A673 (cell line): ENCODE data around the gene CNIH2. TPM values are rescaled to one million over a fixed set of nuclear protein-coding genes. Genes with fewer than 3 reads are reported as not detected.
"Not testable (repeated sequence)": the region's sequence is repeated elsewhere in the genome, so short reads cannot be mapped to it uniquely, and the experiment has no call there.

Experiments
- BruUV-seq: library from RNA; stranded (reverse); fragments of 400-500 nt; replicated peaks from 2 replicates; lab custom pipeline; 2021; lab: Mats Ljungman, UMichigan
- CTCF ChIA-PET: fragments of 300-600 bp; sonication (Branson Sonifier 250); formaldehyde crosslinking; loops from one replicate; lab custom pipeline; 2022; ENCODE audit warnings: antibody characterized with exemption; lab: Charles Lee
- POLR2A ChIA-PET: fragments of 300-600 bp; sonication (Branson Sonifier 250); formaldehyde crosslinking; loops from one replicate; lab custom pipeline; 2022; ENCODE audit warnings: antibody characterized with exemption; ENCODE audit not compliant: low non-redundant PET; lab: Charles Lee
- DNase-seq: peaks from one replicate; pipeline ENCODE4 v3.0.0-alpha.2; 2015; ENCODE audit warnings: low spot score
- H3K27ac ChIP-seq: fragments of 200-600 bp; sonication (generic); 2 replicates; pipeline ENCODE4 v1.5.1; 2016; ENCODE audit warnings: mixed run types, low read depth, mild to moderate bottlenecking, mixed read lengths, antibody characterized with exemption, low read length; ENCODE audit not compliant: poor library complexity, severe bottlenecking
- H3K27me3 ChIP-seq: fragments of 200-600 bp; sonication (generic); replicated peaks from 2 replicates; pipeline ENCODE4 v1.6.1; 2017; ENCODE audit warnings: mixed run types, low read depth, mild to moderate bottlenecking, mixed read lengths, antibody characterized with exemption, low read length; ENCODE audit not compliant: insufficient read depth, poor library complexity
- H3K36me3 ChIP-seq: fragments of 200-600 bp; sonication (generic); 2 replicates; pipeline ENCODE4 v1.6.1; 2016; ENCODE audit warnings: mixed run types, mild to moderate bottlenecking, mixed read lengths, antibody characterized with exemption, low read length; ENCODE audit not compliant: insufficient read depth, poor library complexity, severe bottlenecking
- H3K4me1 ChIP-seq: fragments of 200-600 bp; sonication (generic); 2 replicates; pipeline ENCODE4 v1.6.1; 2017; ENCODE audit warnings: mixed run types, mild to moderate bottlenecking, mixed read lengths, antibody characterized with exemption, low read length; ENCODE audit not compliant: insufficient read depth, poor library complexity, severe bottlenecking
- H3K4me3 ChIP-seq: fragments of 200-600 bp; sonication (generic); 2 replicates; pipeline ENCODE4 v1.5.1; 2016; ENCODE audit warnings: low read depth, mixed run types, mild to moderate bottlenecking, mixed read lengths, low read length; ENCODE audit not compliant: poor library complexity, severe bottlenecking
- H3K9me3 ChIP-seq: fragments of 200-600 bp; sonication (generic); 2 replicates; pipeline ENCODE4 v1.6.1; 2016; ENCODE audit warnings: mixed run types, low read depth, mild to moderate bottlenecking, mixed read lengths, antibody characterized with exemption, low read length; ENCODE audit not compliant: poor library complexity, severe bottlenecking
- EZH2 ChIP-seq: fragments of 200-600 bp; sonication (generic); IDR thresholded peaks from 2 replicates; pipeline ENCODE4 v1.6.1; 2017; ENCODE audit warnings: borderline replicate concordance, low read depth, mild to moderate bottlenecking, mixed read lengths, antibody characterized with exemption, low read length; ENCODE audit not compliant: poor library complexity, severe bottlenecking
- intact Hi-C: fragments of 100-400 bp; cut with micrococcal nuclease; formaldehyde crosslinking; loops from one replicate; pipeline ENCODE4 v1.10.0; 2022; ENCODE audit not compliant: unreplicated experiment
- total RNA-seq: library from RNA; stranded (reverse); gene quantifications from 2 replicates; pipeline ENCODE4 v1.2.3, GENCODE V29; 2021
- TF ChIP-seq, protein P1 (sequence below): fragments of 300-800, 200-600 bp; sonication (generic); conservative IDR thresholded peaks from 2 replicates; pipeline ENCODE4 v1.5.1; 2017; ENCODE audit warnings: low read depth, mild to moderate bottlenecking, antibody characterized with exemption, low read length, moderate library complexity, mixed read lengths

Gene CNIH2
- total RNA-seq, 1 experiment from 2014 or later = 13.7 TPM

DNA sequence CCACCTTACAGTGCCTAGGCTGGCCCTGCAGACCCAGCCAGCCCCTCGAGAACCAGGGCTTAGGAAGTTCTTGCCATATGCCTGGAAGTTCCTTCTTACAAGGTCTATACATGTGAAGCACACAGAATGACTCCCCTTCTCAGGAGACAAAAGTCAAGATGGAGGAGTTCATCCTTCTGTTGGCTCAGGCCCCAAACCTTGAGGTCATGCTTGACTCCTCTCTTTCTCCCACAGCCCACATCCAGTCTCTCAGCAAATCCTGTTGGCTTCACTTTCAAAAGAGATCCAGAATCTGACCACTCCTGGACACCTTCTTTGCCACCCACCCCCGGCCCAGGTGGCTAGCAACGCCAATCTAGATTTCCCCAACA lies 40.6 kb downstream of the CNIH2 start:
- POLR2A ChIA-PET = interaction anchor here (0.6 kb wide), 1 partner anchor 203 kb away, joined by 7 read pairs; no protein-coding TSS in a partner anchor
- no peak overlapping the region for H3K4me3 ChIP-seq
- intact Hi-C loops = no loop called here
- CTCF ChIA-PET = no interaction called here
- no peak for TF ChIP-seq EZH2
- TF ChIP-seq, protein P1, sequence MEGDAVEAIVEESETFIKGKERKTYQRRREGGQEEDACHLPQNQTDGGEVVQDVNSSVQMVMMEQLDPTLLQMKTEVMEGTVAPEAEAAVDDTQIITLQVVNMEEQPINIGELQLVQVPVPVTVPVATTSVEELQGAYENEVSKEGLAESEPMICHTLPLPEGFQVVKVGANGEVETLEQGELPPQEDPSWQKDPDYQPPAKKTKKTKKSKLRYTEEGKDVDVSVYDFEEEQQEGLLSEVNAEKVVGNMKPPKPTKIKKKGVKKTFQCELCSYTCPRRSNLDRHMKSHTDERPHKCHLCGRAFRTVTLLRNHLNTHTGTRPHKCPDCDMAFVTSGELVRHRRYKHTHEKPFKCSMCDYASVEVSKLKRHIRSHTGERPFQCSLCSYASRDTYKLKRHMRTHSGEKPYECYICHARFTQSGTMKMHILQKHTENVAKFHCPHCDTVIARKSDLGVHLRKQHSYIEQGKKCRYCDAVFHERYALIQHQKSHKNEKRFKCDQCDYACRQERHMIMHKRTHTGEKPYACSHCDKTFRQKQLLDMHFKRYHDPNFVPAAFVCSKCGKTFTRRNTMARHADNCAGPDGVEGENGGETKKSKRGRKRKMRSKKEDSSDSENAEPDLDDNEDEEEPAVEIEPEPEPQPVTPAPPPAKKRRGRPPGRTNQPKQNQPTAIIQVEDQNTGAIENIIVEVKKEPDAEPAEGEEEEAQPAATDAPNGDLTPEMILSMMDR = no peak
- no TSS peak for BruUV-seq
- H3K9me3 ChIP-seq = no peaks in the 10 kb centered on the region
- no peaks in the 10 kb centered on the region for H3K36me3 ChIP-seq
- H3K4me1 ChIP-seq = peaks cover 55% of the 10 kb centered on the region
- H3K27me3 ChIP-seq = no peaks in the 10 kb centered on the region
- DNase-seq = no peak
- peak overlapping the region; percentile 100 for H3K27ac ChIP-seq

- peaks cover 38% of the 10 kb centered on the region for H3K4me1 ChIP-seq
- BruUV-seq, H3K36me3 ChIP-seq, H3K9me3 ChIP-seq, CTCF ChIA-PET, POLR2A ChIA-PET, H3K27ac ChIP-seq, H3K27me3 ChIP-seq, DNase-seq, intact Hi-C loops, H3K4me3 ChIP-seq: not testable (repeated sequence)
These were observed 42.3 kb downstream of the CNIH2 start for GRCh38 chr11:66320289-66320688.

GRCh38 chr11:66320748-66321147 lies 42.8 kb downstream of the CNIH2 start:
- H3K4me3 ChIP-seq, DNase-seq, POLR2A ChIA-PET, intact Hi-C loops, BruUV-seq, H3K27me3 ChIP-seq, H3K9me3 ChIP-seq, H3K36me3 ChIP-seq, CTCF ChIA-PET, H3K27ac ChIP-seq: not testable (repeated sequence)
- H3K4me1 ChIP-seq = peaks cover 33% of the 10 kb centered on the region

GRCh38 chr11:66321606-66322005 lies 43.6 kb downstream of the CNIH2 start:
- ChIA-PET POLR2A (no interaction called here), CTCF (interaction anchor here (1.5 to 2.0 kb wide), 2 partner anchors 9 to 10 kb away, joined by 4 to 12 read pairs; no protein-coding TSS in a partner anchor)
- BruUV-seq = no TSS peak
- H3K9me3 ChIP-seq = no peaks in the 10 kb centered on the region
- no peak overlapping the region for H3K27ac ChIP-seq
- H3K4me3 ChIP-seq = no peak overlapping the region
- no peak for DNase-seq
- peaks cover 28% of the 10 kb centered on the region for H3K4me1 ChIP-seq
- intact Hi-C loops = no loop called here
- no peaks in the 10 kb centered on the region for H3K36me3 ChIP-seq
- no peaks in the 10 kb centered on the region for H3K27me3 ChIP-seq
- TF ChIP-seq, protein P1 = no peak
- TF ChIP-seq EZH2 = no peak
